HG03139 (cell line): ENCODE data around the gene RPL5.
A peak's percentile ranks its signal among the peaks of the same experiment; 100 is the strongest.

ENCODE experiments used
- ATAC-seq: cut with Tn5 transposase; IDR thresholded peaks from one replicate; pipeline ENCODE4 v1.9.1; 2021; ENCODE audit not compliant: unreplicated experiment

The RPL5 gene

DNA sequence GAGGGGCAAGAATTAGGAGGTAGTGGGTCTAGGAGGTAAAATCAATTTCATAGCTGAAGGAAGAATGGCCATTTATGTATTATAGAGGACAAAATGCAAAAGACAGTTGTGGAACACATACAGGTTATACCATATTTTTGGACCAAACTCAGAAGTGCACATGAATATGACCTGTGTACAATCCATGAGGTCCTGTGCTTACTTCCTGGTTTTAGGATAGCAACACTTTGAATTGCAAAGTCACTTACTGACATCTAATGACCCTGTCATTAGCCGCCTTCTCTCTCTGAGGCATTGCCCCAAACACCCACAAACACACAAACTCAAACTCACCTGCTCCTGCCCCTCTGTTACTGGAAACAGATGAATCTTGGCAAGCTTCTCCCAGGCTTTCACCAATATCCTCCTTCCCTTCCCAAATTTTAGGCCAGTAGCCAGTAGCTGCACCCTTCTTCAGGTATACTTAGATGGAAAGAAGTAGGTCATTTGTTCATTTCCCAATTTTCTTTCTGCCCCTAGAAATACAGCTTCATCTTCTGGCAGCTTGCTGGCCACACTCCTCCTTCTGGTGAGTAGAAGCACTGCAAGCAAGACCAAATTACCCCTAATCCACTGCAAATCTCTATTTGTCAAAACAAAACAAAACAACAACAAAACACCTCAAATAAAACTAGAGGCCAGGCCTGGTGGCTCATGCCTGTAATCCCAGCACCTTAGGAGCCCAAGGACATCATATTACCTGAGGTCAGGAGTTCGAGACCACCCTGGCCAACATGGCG is 13.7 kb upstream of the RPL5 start:
- peak; percentile 85 for ATAC-seq

DNA sequence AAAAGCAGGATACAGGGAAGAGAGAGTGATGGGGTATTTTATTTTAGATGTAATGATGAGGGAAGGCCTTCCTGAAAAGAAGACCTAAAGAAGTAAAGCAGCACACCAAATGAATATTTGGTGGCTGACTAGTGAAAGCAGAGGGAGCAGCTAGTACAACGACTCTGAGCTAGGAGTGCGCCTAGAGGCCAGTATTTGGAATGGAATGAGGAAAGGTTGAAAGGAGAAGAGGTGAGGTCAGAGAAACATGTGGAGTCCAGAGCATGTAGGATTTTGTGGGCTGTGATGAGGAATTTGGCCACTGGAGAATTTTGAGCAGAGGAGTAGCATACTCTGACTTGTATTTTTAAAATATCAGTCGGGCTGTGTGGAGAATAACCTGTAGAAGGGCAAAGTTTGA is 11.8 kb upstream of the RPL5 start:
- ATAC-seq, result no peak

DNA sequence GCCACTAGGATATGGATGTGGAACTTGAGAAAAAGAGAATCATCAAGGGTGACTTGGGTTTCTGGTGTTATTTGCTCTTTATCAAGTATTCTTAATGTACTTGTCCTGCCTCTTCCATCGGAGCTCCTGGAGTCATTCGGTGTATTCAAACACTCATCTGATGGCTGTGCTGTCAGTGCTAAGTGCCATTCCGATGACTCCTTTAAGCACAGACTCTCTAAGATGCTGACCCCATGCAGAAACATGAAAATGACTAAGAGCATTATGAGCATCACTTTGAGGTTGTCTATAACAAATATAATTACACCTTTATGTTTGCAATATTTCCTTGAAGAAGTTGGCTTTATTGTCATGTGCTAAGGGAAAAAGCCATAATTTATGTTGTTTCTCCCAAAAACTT is 11.3 kb upstream of the RPL5 start:
- ATAC-seq, result no peak

DNA sequence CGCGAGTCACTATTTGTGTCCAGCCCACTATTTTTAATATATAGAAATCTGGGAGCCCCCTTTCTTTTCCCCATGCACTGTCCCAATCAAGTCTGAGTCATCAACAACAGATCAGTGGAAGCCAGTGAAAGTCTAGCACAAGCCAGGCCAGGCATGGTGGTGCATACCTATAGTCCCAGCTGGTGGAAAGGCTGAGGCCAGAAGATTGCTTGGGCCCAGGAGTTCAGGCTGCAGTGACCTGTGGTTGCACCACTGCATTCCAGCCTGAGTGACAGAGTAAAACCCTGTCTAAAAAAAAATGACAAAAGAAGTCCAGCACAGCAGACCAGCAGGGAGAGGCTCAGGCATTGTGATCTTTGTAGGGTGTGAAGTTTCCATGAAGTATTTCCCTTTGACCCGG is 9.0 kb upstream of the RPL5 start:
- no peak for ATAC-seq

DNA sequence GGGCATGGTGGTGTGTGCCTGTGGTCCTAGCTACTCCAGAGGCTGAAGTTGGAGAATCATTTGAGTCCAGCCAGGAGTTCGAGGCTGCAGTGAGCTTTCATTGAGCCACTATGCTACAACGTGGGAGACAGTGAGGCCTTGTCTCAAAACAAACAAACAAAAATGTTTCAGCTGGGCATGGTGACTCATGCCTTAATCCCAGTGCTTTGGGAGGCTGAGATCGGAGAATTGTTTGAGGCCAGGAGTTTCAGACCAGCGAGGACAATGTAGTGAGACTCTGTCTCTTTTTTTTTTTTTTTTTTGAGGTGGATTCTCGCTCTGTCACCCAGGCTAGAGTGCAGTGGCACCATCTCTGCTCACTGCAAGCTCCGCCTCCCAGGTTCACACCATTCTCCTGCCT is 5.0 kb upstream of the RPL5 start:
- no peak for ATAC-seq

DNA sequence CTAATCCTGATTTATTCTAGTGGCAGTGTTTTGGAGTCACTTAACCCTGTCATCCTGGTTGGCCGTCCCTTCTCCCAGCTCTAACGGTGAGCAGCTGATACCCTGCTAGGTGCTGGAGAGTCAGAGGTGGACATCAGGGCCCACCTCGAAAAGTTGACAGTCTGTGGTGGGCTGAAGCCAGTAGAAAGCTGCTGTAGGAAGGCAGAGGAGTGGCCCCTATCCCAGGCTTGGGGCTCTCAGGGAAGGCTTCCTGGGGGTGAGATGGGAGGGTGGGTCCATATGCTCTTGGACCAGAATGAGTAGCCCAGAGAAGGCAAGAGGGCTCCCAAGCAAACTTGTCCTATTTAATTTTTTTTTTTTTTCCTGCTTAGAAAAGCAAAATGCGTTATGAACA is 475 bp upstream of the RPL5 start:
- no peak for ATAC-seq

DNA sequence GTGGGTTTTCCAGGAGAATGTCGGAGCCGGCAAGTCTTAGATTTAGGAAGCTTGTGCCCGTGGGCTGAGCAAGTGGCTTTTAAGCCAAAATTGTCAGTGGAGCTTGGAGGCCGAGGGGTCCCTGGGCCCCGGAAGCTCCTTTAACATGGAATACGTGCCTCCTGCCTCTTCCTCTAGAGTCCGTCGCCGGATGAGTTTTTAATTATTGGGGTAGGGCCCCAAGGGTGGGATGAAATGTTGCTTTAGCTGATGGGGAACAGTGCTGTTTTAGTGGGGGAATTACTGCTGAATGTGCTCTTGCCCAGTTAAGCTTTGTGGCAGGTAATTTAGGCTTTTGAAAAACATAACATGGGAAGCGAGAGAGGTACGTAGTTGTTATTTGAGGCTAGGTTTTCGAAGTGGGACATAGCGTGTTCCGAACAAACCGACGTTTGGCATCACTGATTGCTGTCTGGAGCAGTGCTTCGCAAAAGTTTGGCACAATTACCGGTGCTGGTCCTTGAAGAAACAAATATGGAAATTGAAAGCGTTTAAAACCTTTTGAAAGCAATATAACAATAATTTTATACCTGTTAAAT is 786 bp downstream of the RPL5 start:
- peak; percentile 1 for ATAC-seq

DNA sequence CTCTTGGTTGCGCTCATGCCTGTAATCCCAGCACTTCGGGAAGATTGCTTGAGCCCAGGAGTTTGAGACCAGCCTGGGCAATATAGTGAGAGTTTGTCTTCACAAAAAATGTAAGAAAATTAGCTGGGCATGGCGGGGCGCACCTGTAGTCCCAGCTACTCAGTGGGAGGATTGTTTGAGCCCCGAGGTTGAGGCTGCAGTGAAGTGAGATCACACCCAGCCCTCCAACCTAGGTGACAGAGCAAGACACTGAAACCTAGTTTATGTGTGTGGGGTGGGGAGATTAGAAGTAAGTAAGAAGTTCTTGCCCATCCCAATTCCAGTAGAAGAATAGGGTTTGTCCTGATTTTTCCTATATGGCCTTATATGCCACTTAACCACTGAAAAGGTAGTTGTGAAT is 2.0 kb downstream of the RPL5 start:
- no peak for ATAC-seq

DNA sequence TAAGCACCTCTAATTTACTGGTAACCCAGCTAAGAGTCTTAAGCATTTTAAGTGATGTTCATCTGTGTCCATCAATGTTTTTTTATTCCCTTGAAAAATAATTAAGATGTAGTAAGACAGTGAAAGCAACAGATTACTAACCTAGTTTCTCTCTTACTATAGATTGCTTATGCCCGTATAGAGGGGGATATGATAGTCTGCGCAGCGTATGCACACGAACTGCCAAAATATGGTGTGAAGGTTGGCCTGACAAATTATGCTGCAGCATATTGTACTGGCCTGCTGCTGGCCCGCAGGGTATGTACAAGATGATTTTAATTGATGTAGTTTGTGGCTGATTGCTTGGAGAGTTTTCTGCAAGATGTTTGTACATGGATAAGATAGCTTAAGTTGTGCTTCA is 2.8 kb downstream of the RPL5 start:
- no peak for ATAC-seq

DNA sequence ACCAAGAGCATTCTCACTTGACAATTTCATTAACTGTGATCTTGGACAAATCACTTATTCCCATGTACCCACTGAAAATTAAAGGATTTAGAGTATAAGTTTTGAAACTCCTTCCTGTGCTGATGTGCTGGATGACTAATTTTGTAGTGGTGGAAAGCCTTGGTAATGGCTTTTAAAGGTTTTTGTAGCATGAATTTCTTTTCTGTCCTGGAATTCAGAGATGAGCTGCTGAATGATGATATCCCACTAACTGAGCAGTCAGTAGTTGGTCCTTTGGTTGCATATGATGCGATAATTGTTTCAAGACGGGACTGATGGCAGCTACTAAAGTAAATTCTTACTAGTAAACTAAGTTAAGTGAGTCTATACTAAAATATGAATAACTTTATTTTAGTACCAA is 5.2 kb downstream of the RPL5 start:
- ATAC-seq, result no peak

DNA sequence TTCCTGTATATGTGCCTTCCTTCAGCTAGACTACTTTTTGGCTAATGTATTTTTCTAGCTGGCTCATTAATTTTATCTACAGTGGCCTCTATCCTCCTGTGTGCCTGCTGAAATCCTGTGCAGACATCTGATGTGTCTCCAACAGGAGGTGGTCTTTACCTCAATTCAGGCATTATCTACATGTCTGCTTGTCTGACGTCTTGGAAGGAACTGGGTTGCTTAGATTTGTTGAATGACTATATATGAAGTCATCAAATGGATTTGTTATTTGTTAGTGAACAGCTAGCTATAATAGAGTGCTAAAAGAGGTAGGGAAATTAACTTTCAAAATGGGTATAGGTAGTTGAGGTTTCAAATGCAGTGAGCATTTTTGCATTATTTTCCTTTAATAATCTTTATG is 6.7 kb downstream of the RPL5 start:
- no peak for ATAC-seq

DNA sequence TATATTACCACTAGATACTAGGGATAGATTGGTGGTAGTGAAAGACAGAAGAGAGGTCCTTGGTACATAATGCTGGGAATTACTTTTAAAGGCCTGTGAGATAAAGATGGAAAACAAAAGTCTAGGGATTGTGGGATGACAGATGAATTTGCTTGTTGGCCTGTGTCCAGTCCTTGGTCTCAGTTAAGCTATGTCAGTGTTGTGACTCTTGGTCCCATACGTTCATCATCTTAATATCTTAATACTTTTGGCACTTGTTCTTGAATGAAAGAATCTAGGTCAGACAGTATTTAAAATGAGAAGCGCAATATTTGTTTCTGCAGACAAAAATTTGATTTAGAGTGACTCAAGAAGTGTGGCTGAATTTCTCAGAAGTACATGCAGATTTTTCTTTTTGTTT is 7.6 kb downstream of the RPL5 start:
- ATAC-seq, result no peak

DNA sequence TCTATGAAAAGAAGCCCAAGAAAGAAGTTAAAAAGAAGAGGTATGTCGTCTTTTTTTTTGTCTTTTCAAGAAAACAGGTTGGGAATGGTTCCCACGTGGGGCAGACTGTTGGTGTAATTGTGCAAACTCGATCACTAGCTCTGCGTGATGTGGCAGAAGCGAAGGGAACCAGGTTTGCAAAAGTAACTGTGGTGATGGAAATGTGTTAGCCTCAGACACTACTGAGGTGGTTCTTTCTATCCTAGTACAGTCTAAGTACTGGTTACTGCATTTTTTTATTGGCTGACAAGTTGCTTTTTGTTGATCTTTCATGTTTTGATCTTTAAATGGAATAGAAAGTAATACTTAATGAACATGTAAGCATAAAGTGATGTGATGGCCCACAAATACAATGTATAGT is 8.8 kb downstream of the RPL5 start:
- ATAC-seq, result no peak

DNA sequence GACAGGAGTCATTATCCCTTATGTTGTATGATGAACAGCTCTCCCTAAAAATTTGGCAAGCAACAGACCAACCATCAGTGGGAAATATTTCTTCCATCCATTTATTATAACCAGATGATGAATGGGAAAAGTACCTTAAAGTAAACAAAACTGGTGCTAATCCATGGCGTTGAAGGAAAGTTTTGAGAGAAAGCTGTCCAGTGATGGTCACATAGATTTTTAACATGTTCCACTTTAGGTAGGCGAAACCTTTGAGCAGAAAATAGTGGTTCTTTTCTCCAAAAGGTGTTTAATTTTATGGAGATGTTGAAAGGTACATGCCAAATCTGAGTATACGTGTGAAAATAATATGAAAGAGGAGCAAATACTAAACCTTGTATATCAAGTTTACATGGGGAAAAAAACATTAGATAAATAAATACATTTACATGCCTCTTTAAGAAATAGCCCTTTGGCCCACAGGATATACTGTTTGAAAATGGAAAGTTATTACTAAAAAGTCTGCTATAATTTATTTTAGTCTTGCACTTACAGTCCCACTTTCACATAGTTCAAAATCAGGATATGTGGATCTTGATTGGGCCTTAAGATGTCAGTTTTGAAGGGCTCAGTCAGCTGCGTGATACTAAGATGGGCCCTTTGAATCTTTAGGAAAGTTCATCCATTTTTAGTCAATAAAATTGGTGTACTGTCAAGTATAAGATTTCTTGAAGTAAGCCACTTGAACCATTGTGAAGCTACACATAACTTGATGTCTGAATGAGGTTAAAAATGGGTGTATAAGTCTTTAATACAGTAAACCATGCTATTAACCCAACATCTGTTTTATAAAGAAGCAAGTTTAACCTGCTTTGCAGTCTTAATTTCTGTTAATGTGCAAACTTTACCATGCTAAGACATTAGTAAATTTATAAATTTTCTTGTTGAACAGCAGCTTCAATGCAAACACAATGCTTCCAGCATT is 10.5 kb downstream of the RPL5 start:
- no peak for ATAC-seq

DNA sequence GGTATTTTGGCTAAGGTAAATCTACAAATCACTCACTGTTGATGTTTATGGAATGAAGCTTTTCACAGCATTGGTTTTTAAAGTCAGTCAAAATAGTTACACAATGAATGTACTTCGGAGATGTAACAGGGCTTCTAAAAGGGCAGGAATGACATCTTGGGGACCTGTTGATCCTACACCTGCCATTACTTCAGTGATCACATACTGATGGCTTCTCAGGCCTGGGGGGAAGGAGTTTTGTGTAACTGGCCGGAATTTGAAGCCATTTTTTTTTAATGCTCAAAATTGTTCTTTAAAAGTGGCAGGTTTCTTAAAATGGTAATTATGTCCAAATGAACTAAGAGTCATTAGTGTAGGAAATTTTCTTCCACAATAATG is 11.2 kb downstream of the RPL5 start:
- ATAC-seq, result no peak

DNA sequence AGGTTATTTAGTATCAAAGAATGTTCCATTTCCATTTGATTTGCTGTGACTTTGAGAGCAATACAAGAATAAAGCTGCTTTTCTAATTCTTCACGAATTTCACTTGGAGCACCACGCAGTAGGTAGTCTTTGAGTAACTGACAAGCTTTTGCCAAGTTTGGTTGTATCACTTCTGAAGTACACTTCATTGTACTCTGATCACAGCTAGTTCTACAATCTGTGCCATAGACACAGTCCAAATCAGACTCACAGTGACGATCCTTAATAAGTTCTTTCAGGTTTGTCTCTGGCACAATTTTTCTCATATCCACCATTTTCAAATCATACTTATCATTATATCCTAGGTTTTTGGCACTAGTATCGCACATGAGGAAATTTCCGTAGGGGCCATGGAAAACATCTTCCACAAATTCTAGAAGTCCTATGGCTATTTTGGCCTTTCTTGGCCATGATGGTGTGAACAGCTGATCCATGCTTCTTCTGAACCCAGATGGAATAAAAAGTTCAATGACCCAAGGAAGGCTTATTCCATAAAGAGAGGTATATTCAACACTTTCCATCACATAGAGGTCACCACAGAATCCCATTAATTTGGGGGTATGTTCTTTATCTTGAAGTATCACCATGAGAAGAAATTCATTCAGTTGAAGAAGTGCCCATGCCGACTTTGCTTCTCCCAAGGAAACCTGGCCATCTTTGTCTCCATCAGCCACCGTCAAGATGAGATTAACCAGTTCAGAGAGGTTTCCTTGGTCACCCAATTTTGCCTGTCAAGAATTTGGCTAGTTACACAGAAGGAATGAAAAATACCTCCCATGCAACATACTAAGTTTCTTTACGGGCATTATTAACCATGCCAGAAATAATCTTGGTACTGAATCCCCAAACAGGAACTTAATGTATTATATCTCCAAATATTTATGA is 11.9 kb downstream of the RPL5 start:
- no peak for ATAC-seq

DNA sequence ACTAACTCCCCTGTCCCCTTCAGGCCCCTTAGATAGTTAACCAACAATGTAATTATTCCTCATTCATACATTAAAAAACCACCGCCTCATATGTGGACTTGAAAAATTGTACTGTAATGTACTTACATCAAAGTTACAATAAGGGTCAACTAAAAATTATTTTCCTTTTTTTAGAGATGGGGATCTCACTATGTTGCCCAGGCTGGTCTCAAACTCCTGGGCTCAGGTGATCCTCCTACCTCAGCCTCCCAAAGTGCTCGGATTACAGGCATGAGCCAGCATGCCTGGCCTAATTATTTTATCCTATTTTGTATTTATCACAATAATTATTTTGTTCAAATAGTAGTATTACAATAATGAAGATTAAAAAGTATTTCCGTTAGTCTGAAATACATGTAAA is 12.6 kb downstream of the RPL5 start:
- ATAC-seq, result no peak

DNA sequence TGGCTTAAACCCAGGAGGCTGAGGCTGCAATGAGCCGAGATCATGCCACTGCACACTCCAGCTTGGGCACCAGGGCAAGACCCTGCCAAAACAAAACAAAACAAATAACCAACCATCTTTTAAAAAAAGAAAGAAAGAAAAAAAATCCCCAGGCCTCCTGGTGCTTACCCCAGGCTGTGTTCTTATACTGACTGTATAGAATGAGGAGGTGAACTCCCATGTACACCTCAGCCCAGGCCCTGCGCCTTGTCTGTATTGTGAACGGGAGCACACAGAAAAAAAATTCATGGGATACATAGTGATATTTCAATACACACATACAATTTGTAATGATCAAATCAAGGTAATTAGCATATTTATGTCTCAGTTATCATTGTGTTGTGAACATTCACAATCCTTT is 14.1 kb downstream of the RPL5 start:
- no peak for ATAC-seq

DNA sequence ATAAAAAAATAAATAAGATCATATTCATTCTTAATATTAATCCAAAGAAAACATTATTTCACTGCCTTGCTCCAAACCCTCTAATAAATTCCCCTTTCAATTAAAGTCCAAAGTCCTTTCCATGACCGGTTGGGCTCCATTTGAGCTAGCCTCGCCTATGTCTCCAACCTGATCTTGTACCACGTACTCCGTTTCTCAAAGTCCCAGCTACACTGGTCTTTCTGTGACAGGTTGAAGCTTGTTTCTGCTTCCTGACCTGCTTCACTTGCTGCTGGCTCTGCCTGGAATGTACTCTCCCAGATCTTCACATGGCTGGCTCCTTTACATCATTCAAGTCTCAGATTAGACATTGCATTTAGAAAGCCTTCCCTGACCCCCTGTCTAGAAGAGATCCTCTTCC is 16.4 kb downstream of the RPL5 start:
- ATAC-seq, result no peak

DNA sequence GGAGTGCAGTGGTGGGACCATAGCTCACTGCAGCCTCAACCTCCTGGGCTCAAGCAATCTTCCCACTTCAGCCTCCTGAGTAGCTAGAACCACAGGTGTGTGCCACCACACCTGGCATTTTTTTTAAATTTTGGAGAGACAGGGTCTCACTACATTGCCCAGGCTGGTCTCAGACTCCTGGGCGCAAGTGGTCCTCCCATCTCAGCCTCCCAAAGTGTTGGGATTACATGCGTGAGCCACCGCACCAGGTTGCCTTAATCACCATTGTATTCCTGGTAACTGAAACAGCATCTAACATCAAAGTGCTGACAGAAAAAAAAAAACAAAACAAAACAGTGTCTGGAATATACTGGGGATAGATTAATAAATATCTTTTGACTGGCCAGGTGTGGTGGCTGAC is 18.2 kb downstream of the RPL5 start:
- no peak for ATAC-seq

DNA sequence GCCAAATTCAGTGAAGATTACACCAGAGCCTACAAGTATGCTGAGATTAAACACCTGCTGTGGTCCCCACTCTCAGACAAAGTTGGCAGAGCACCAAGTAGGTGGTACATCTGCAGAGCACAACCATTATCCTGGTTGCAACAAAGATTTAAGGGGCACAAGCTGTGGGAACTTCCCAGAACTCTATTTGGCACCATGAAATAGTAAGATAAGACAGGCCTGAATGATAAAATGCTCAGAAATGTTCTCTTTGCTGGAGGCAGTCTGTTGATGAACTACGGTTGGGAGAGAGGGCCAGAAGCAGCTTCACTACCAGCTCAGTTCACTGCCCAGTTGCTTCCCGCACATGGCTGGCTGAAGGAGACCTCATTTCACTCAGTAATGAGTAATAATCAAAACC is 19.9 kb downstream of the RPL5 start:
- no peak for ATAC-seq
